HCT116 (cell line): ENCODE data around the gene RAPGEF2. TPM values are rescaled to one million over a fixed set of nuclear protein-coding genes. Genes with fewer than 3 reads are reported as not detected.

ENCODE experiments used
- ATAC-seq: fragments of 200-7000 bp; cut with Tn5 transposase; 2 replicates; pipeline ENCODE4 v1.9.1; 2020; ENCODE audit warnings: mild to moderate bottlenecking, moderate library complexity
- BruUV-seq: library from RNA; stranded (reverse); fragments of 400-500 nt; replicated peaks from 2 replicates; lab custom pipeline; 2021; lab: Mats Ljungman, UMichigan
- CTCF ChIA-PET: fragments of 300-600 bp; sonication (Branson Sonifier 250); formaldehyde crosslinking; loops from one replicate; lab custom pipeline; 2021; ENCODE audit warnings: antibody characterized with exemption; lab: Charles Lee
- POLR2A ChIA-PET: fragments of 300-600, 350-600 bp; sonication (Branson Sonifier 250); formaldehyde crosslinking; loops from one replicate; lab custom pipeline; 2021; ENCODE audit warnings: antibody characterized with exemption; lab: Charles Lee
- RAD21 ChIA-PET, 2 experiments: fragments of 300-600 bp; sonication (Branson Sonifier 250); formaldehyde crosslinking; loops; one replicate each; lab custom pipeline; 2023; ENCODE audit warnings: low total read pairs in 2 of 2; ENCODE audit not compliant: uncharacterized antibody in 2 of 2, unreplicated experiment in 2 of 2, low non-redundant PET in 1 of 2; lab: Charles Lee
- DNase-seq: peaks from one replicate; pipeline ENCODE4 v3.0.0-alpha.2; 2010; ENCODE audit warnings: low read depth, low spot score
- H2AFZ ChIP-seq: fragments of 200-600 bp; shearing (Covaris generic), sonication (generic); 2 replicates; pipeline ENCODE4 v1.6.1; 2017; ENCODE audit warnings: low read depth, mixed run types, mixed read lengths, antibody characterized with exemption, low read length; ENCODE audit not compliant: poor library complexity, severe bottlenecking
- H3K27ac ChIP-seq: 2 replicates; pipeline ENCODE4 v1.5.1; 2012; ENCODE audit warnings: low read depth, low read length
- H3K27me3 ChIP-seq: fragments of 200-600 bp; sonication (generic); 2 replicates; pipeline ENCODE4 v1.6.1; 2016; ENCODE audit warnings: mixed run types, low read length, mixed read lengths; ENCODE audit not compliant: insufficient read depth
- H3K36me3 ChIP-seq, 2 experiments: fragments of 200-500 bp in 1 of 2; fragments of 200-600 bp in 1 of 2; sonication (Bioruptor generic) in 1 of 2; sonication (generic) in 1 of 2; 2 replicates each; pipeline versions ENCODE4 v1.5.1 to v1.6.1; 2014 to 2016; ENCODE audit warnings: low read length in 2 of 2, inconsistent platforms in 1 of 2, mixed read lengths in 1 of 2, mixed run types in 1 of 2; ENCODE audit not compliant: insufficient read depth in 2 of 2, control insufficient read depth in 1 of 2
- H3K4me1 ChIP-seq, 2 experiments: fragments of 200-600 bp in 1 of 2; sonication (generic) in 1 of 2; 2 replicates each; pipeline versions ENCODE4 v1.5.1 to v1.6.1; 2012 to 2017; ENCODE audit warnings: low read length in 2 of 2, inconsistent platforms in 1 of 2, mild to moderate bottlenecking in 1 of 2, mixed read lengths in 1 of 2, mixed run types in 1 of 2, moderate library complexity in 1 of 2; ENCODE audit not compliant: insufficient read depth in 2 of 2, control insufficient read depth in 1 of 2
- H3K4me2 ChIP-seq: fragments of 200-600 bp; sonication (generic); 2 replicates; pipeline ENCODE4 v1.6.1; 2017; ENCODE audit warnings: mixed run types, low read length, mixed read lengths
- H3K4me3 ChIP-seq, 2 experiments: fragments of 200-600 bp in 1 of 2; sonication (generic) in 1 of 2; replicated peaks in 1 of 2; 2 replicates each; pipeline ENCODE4 v1.5.1; 2011 to 2016; ENCODE audit warnings: low read length in 2 of 2, control low read depth in 1 of 2, low read depth in 1 of 2, mild to moderate bottlenecking in 1 of 2, mixed read lengths in 1 of 2, mixed run types in 1 of 2
- H3K79me2 ChIP-seq: fragments of 200-600 bp; sonication (generic); 2 replicates; pipeline ENCODE4 v1.6.1; 2017; ENCODE audit warnings: mild to moderate bottlenecking, mixed run types, low read length, moderate library complexity, mixed read lengths; ENCODE audit not compliant: insufficient read depth
- H3K9ac ChIP-seq: fragments of 200-600 bp; sonication (generic); 2 replicates; pipeline ENCODE4 v1.6.1; 2016; ENCODE audit warnings: low read length, mixed read lengths
- H3K9me2 ChIP-seq: fragments of 200-600 bp; sonication (generic), shearing (Covaris generic); 2 replicates; pipeline ENCODE4 v1.6.1; 2017; ENCODE audit warnings: mixed run types, mild to moderate bottlenecking, moderate library complexity; ENCODE audit not compliant: insufficient read depth
- H3K9me3 ChIP-seq, 2 experiments: fragments of 200-500 bp in 1 of 2; fragments of 200-600 bp in 1 of 2; sonication (Bioruptor generic) in 1 of 2; sonication (generic) in 1 of 2; 2 replicates each; pipeline ENCODE4 v1.6.1; 2014 to 2017; ENCODE audit warnings: low read length in 2 of 2, mixed read lengths in 2 of 2, inconsistent platforms in 1 of 2, low read depth in 1 of 2, mild to moderate bottlenecking in 1 of 2, mixed run types in 1 of 2, moderate library complexity in 1 of 2; ENCODE audit not compliant: control insufficient read depth in 1 of 2, insufficient read depth in 1 of 2
- H4K20me1 ChIP-seq: fragments of 200-600 bp; sonication (generic), shearing (Covaris generic); 2 replicates; pipeline ENCODE4 v1.6.1; 2017; ENCODE audit warnings: mixed run types, mild to moderate bottlenecking, moderate library complexity; ENCODE audit not compliant: insufficient read depth
- ATF3 ChIP-seq: IDR thresholded peaks from 2 replicates; pipeline ENCODE4 v1.6.1; 2012
- CBX3 ChIP-seq: IDR thresholded peaks from 2 replicates; pipeline ENCODE4 v1.6.1; 2012; ENCODE audit warnings: low read depth
- CEBPB ChIP-seq: IDR thresholded peaks from 2 replicates; pipeline ENCODE4 v1.6.1; 2012; ENCODE audit warnings: low read depth
- EGR1 ChIP-seq: IDR thresholded peaks from 2 replicates; pipeline ENCODE4 v1.6.1; 2012; ENCODE audit warnings: low read depth
- ELF1 ChIP-seq: IDR thresholded peaks from 2 replicates; pipeline ENCODE4 v1.6.1; 2012; ENCODE audit warnings: low read depth, borderline replicate concordance
- EZH2 ChIP-seq: fragments of 200-600 bp; sonication (generic); IDR thresholded peaks from 2 replicates; pipeline ENCODE4 v1.6.1; 2017; ENCODE audit warnings: antibody characterized with exemption, mixed run types
- EZH2phosphoT487 ChIP-seq: fragments of 200-600 bp; IDR thresholded peaks from 2 replicates; pipeline ENCODE4 v1.6.1; 2018; ENCODE audit warnings: antibody characterized with exemption, borderline replicate concordance
- FOSL1 ChIP-seq: IDR thresholded peaks from 2 replicates; pipeline ENCODE4 v1.6.1; 2012; ENCODE audit warnings: low read depth
- JUND ChIP-seq: IDR thresholded peaks from 2 replicates; pipeline ENCODE4 v1.6.1; 2012
- MAX ChIP-seq: IDR thresholded peaks from 2 replicates; pipeline ENCODE4 v1.6.1; 2012
- POLR2A ChIP-seq: IDR thresholded peaks from 2 replicates; pipeline ENCODE4 v1.7.0; 2011; ENCODE audit warnings: borderline replicate concordance; ENCODE audit not compliant: insufficient read depth, insufficient read length; ENCODE audit errors: extremely low read depth
- POLR2AphosphoS5 ChIP-seq: IDR thresholded peaks from 2 replicates; pipeline ENCODE4 v1.6.1; 2011; ENCODE audit warnings: mild to moderate bottlenecking, low read depth, low read length, moderate library complexity
- SRF ChIP-seq: IDR thresholded peaks from 2 replicates; pipeline ENCODE4 v1.6.1; 2012; ENCODE audit warnings: low read depth
- TCF7L2 ChIP-seq: IDR thresholded peaks from 2 replicates; pipeline ENCODE4 v1.7.0; 2011; ENCODE audit warnings: borderline replicate concordance, inconsistent platforms; ENCODE audit not compliant: insufficient read depth, insufficient read length; ENCODE audit errors: extremely low read depth
- ZBTB33 ChIP-seq: IDR thresholded peaks from 2 replicates; pipeline ENCODE4 v1.6.1; 2011; ENCODE audit warnings: mild to moderate bottlenecking, low read length, moderate library complexity; ENCODE audit not compliant: insufficient replicate concordance; ENCODE audit errors: extremely low read depth
- intact Hi-C: fragments of 100-400 bp; cut with micrococcal nuclease; formaldehyde crosslinking; loops from 2 replicates; pipeline ENCODE4 v1.10.0; 2022
- total RNA-seq: library from RNA; stranded (reverse); gene quantifications from one replicate; pipeline ENCODE4 v1.2.1, GENCODE V29; 2021; ENCODE audit not compliant: unreplicated experiment

The RAPGEF2 gene
- total RNA-seq, 1 experiment from 2014 or later = 21.2 TPM

- no peaks in the 10 kb centered on the region for H3K79me2 ChIP-seq
- H3K4me2 ChIP-seq = no peak overlapping the region
- no peaks in the 10 kb centered on the region for H3K9me3 ChIP-seq
- ChIA-PET RAD21 (no interaction called here), POLR2A (no interaction called here), CTCF (no interaction called here)
- no peak overlapping the region for H3K4me3 ChIP-seq
- H3K9me2 ChIP-seq = no peaks in the 10 kb centered on the region
- peaks cover 0 to 4% of the 10 kb centered on the region in 2 experiments; a peak in 1 of 4 replicates for H3K36me3 ChIP-seq
- H3K4me1 ChIP-seq = no peaks in the 10 kb centered on the region
- H3K9ac ChIP-seq = no peak overlapping the region
- ATAC-seq (no peak), DNase-seq (no peak)
- H4K20me1 ChIP-seq = no peaks in the 10 kb centered on the region
- intact Hi-C loops = no loop called here
- BruUV-seq = no TSS peak
- no peak for TF ChIP-seq ELF1
- no peak for TF ChIP-seq EZH2
- TF ChIP-seq CEBPB = no peak
- TF ChIP-seq CBX3 = no peak
- no peak for TF ChIP-seq POLR2AphosphoS5
- TF ChIP-seq TCF7L2 = no peak
- no peak for TF ChIP-seq EGR1
- no peak for TF ChIP-seq ATF3
- TF ChIP-seq POLR2A = no peak
- TF ChIP-seq FOSL1 = no peak
- TF ChIP-seq MAX = no peak
- TF ChIP-seq SRF = no peak
- TF ChIP-seq JUND = no peak
- TF ChIP-seq ZBTB33 = no peak
- no peak for TF ChIP-seq EZH2phosphoT487
- H3K27me3 ChIP-seq = no peaks in the 10 kb centered on the region
- H2AFZ ChIP-seq = no peak overlapping the region
- H3K27ac ChIP-seq = no peak overlapping the region
Measured at GRCh38 chr4:159341522-159341921, 238.6 kb downstream of the RAPGEF2 start.
